Karpas-422 (cell line): ENCODE data around the gene CCL14. TPM values are rescaled to one million over a fixed set of nuclear protein-coding genes. Genes with fewer than 3 reads are reported as not detected.

Experiments used
- DNase-seq: peaks from one replicate; pipeline ENCODE4 v3.0.0-alpha.2; 2015
- H2AFZ ChIP-seq: fragments of 200-600 bp; sonication (generic); 2 replicates; pipeline ENCODE4 v1.6.1; 2014; ENCODE audit warnings: antibody characterized with exemption, low read length, mixed read lengths
- H3K27ac ChIP-seq: fragments of 200-600 bp; sonication (generic); 2 replicates; pipeline ENCODE4 v1.5.1; 2014; ENCODE audit warnings: mild to moderate bottlenecking, low read length, moderate library complexity
- H3K27me3 ChIP-seq: fragments of 200-600 bp; sonication (generic); 2 replicates; pipeline ENCODE4 v1.6.1; 2014; ENCODE audit warnings: low read length, mixed read lengths
- H3K36me3 ChIP-seq: fragments of 200-600 bp; sonication (generic); 2 replicates; pipeline ENCODE4 v1.6.1; 2014; ENCODE audit warnings: low read length, mixed read lengths; ENCODE audit not compliant: insufficient read depth
- H3K4me1 ChIP-seq: fragments of 200-600 bp; sonication (generic); 2 replicates; pipeline ENCODE4 v1.6.1; 2014; ENCODE audit warnings: mild to moderate bottlenecking, low read length, mixed read lengths
- H3K4me2 ChIP-seq: fragments of 200-600 bp; sonication (generic); 2 replicates; pipeline ENCODE4 v1.6.1; 2014; ENCODE audit warnings: low read length, low read depth, mild to moderate bottlenecking; ENCODE audit not compliant: poor library complexity, severe bottlenecking
- H3K4me3 ChIP-seq: fragments of 200-600 bp; sonication (generic); 2 replicates; pipeline ENCODE4 v1.5.1; 2014; ENCODE audit warnings: mild to moderate bottlenecking, antibody characterized with exemption, low read length, mixed read lengths
- H3K79me2 ChIP-seq: fragments of 200-600 bp; sonication (generic); 2 replicates; pipeline ENCODE4 v1.6.1; 2014; ENCODE audit warnings: mild to moderate bottlenecking, low read length, mixed read lengths
- H3K9ac ChIP-seq: fragments of 200-600 bp; sonication (generic); 2 replicates; pipeline ENCODE4 v1.6.0; 2014; ENCODE audit warnings: low read length
- H3K9me2 ChIP-seq: fragments of 200-600 bp; sonication (generic), shearing (Covaris generic); replicated peaks from 2 replicates; pipeline ENCODE4 v1.6.0; 2014; ENCODE audit warnings: mild to moderate bottlenecking, low read length, moderate library complexity; ENCODE audit not compliant: insufficient read depth
- H3K9me3 ChIP-seq: fragments of 300-700, 200-600 bp; sonication (generic); 2 replicates; pipeline ENCODE4 v1.6.1; 2014; ENCODE audit warnings: low read length, mixed read lengths
- H4K20me1 ChIP-seq: fragments of 200-600 bp; sonication (generic); 2 replicates; pipeline ENCODE4 v1.6.1; 2014; ENCODE audit warnings: mild to moderate bottlenecking, antibody characterized with exemption, low read length, low read depth; ENCODE audit not compliant: insufficient read depth
- total RNA-seq: library from RNA; depleted of rRNA; stranded (reverse); fragments of >200 nt; shearing (Covaris generic); gene quantifications from 2 replicates; pipeline ENCODE4 v1.2.3, GENCODE V29; 2014; ENCODE audit warnings: low replicate concordance

The CCL14 gene
- total RNA-seq, 1 experiment from 2014 or later: not detected

- no peak overlapping the region for H3K4me2 ChIP-seq
- H3K79me2 ChIP-seq: no peaks in the 10 kb centered on the region
- no peaks in the 10 kb centered on the region for H3K4me1 ChIP-seq
- H3K27ac ChIP-seq: no peak overlapping the region
- no peak for DNase-seq
- H3K27me3 ChIP-seq: peaks cover 3% of the 10 kb centered on the region; the same call in 1 of the 2 replicates
- no peak overlapping the region for H2AFZ ChIP-seq
- H3K36me3 ChIP-seq: no peaks in the 10 kb centered on the region
- H3K9me2 ChIP-seq: no peaks in the 10 kb centered on the region
- H3K9ac ChIP-seq: no peak overlapping the region
- no peak overlapping the region for H3K4me3 ChIP-seq
- no peaks in the 10 kb centered on the region for H3K9me3 ChIP-seq
- H4K20me1 ChIP-seq: no peaks in the 10 kb centered on the region
Measured at GRCh38 chr17:35982409-35983191, 3.9 kb downstream of the CCL14 start.

DNA sequence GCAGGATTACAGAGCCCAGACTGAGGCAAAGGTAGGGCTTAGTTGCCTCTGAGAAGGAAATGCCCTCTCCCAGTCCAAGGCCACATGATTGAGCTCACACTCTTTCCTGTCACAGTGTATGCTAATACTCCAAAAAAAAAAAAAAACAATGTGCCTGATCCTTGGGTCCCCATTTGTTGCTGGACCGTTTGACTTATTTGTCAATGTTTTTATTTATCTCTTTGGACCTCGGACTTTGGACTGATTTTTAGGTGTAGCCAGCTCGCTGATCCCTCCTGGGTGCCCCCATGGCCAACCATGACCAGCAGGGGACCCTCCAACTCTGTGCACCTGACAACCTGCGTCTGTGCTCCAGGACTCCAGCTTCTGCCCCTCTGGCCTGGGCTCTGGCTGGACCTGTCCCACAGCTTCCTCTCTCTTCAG, 4.6 kb downstream of the CCL14 start:
- H3K27ac ChIP-seq: no peak overlapping the region
- H3K9me2 ChIP-seq: no peaks in the 10 kb centered on the region
- H3K4me1 ChIP-seq: no peaks in the 10 kb centered on the region
- no peaks in the 10 kb centered on the region for H3K9me3 ChIP-seq
- DNase-seq: peak; percentile 67
- no peak overlapping the region for H2AFZ ChIP-seq
- H3K4me2 ChIP-seq: no peak overlapping the region
- no peaks in the 10 kb centered on the region for H4K20me1 ChIP-seq
- no peaks in the 10 kb centered on the region for H3K36me3 ChIP-seq
- no peak overlapping the region for H3K9ac ChIP-seq
- H3K79me2 ChIP-seq: no peaks in the 10 kb centered on the region
- no peak overlapping the region for H3K4me3 ChIP-seq
- no peaks in the 10 kb centered on the region for H3K27me3 ChIP-seq

DNA sequence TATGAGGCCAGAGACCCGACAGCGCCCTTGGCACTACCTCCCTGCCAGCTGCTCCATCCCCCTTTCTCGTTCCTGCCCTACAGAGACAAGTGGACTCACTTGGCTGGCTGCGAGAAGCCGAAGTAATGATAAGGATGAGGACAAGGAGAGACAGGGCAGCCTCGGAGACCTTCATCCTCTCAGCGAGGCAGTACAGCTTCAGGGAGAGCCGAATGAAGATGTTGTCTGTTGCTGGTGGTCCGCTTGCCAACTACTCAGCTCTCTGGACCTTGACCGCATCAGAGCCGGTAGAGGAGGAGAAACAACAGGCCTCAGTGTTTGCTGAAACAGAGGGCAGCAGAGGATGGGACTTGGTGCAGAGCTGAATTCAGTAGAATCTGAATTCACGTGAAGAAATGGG, 5.3 kb downstream of the CCL14 start, which contains the start of gene CCL16:
TSS of gene CCL16 (minus strand) at position 252 of the 400 bp plus-strand sequence. CDS start at position 175, 77 bp downstream.
- Histone ChIP-seq H3K36me3 (no peaks in the 10 kb centered on the region), H3K9me3 (no peaks in the 10 kb centered on the region), H3K4me3 (no peak within 1 kb of the TSS), H2AFZ (no peak within 1 kb of the TSS), H3K27ac (no peak within 1 kb of the TSS), H3K9me2 (no peaks in the 10 kb centered on the region), H4K20me1 (no peaks in the 10 kb centered on the region), H3K27me3 (no peaks in the 10 kb centered on the region), H3K4me1 (no peaks in the 10 kb centered on the region), H3K4me2 (no peak within 1 kb of the TSS), H3K79me2 (no peaks in the 10 kb centered on the region), H3K9ac (no peak within 1 kb of the TSS)
- DNase-seq: no peak

- no peak overlapping the region for H2AFZ ChIP-seq
- H3K79me2 ChIP-seq: no peaks in the 10 kb centered on the region
- no peaks in the 10 kb centered on the region for H4K20me1 ChIP-seq
- no peak for DNase-seq
- H3K4me1 ChIP-seq: no peaks in the 10 kb centered on the region
- no peaks in the 10 kb centered on the region for H3K9me2 ChIP-seq
- no peak overlapping the region for H3K4me3 ChIP-seq
- H3K4me2 ChIP-seq: no peak overlapping the region
- no peak overlapping the region for H3K9ac ChIP-seq
- H3K9me3 ChIP-seq: no peaks in the 10 kb centered on the region
- H3K36me3 ChIP-seq: no peaks in the 10 kb centered on the region
- H3K27ac ChIP-seq: no peak overlapping the region
- no peaks in the 10 kb centered on the region for H3K27me3 ChIP-seq
Measured at GRCh38 chr17:35978346-35978745, 8.2 kb downstream of the CCL14 start.

DNA sequence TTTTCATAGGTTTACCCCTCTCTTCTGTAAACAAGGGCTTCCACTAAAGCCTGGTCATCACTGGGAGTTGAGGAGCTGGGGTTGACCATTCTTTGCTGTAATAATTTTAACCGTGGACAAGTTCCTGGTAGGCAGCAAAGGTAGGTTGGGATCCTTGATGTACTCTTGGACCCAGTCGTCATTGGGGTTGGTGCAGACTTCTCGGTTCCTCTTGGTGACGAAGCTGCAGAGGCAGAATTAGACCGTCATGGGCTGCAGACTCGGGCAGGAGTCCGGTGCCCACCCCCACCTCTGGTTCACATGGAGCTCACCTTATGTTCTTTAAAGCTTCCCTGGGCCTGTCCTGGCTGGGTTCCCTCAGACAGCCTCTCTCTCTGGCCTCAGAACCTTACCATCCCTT, 9.0 kb downstream of the CCL14 start:
- Histone ChIP-seq H3K27ac (no peak overlapping the region), H3K4me3 (no peak overlapping the region), H3K4me2 (no peak overlapping the region), H2AFZ (no peak overlapping the region), H3K9me3 (no peaks in the 10 kb centered on the region), H3K9ac (no peak overlapping the region), H3K79me2 (no peaks in the 10 kb centered on the region), H3K27me3 (no peaks in the 10 kb centered on the region), H3K36me3 (no peaks in the 10 kb centered on the region), H3K4me1 (no peaks in the 10 kb centered on the region), H3K9me2 (no peaks in the 10 kb centered on the region), H4K20me1 (no peaks in the 10 kb centered on the region; the same call in 1 of the 2 replicates)
- no peak for DNase-seq

DNA sequence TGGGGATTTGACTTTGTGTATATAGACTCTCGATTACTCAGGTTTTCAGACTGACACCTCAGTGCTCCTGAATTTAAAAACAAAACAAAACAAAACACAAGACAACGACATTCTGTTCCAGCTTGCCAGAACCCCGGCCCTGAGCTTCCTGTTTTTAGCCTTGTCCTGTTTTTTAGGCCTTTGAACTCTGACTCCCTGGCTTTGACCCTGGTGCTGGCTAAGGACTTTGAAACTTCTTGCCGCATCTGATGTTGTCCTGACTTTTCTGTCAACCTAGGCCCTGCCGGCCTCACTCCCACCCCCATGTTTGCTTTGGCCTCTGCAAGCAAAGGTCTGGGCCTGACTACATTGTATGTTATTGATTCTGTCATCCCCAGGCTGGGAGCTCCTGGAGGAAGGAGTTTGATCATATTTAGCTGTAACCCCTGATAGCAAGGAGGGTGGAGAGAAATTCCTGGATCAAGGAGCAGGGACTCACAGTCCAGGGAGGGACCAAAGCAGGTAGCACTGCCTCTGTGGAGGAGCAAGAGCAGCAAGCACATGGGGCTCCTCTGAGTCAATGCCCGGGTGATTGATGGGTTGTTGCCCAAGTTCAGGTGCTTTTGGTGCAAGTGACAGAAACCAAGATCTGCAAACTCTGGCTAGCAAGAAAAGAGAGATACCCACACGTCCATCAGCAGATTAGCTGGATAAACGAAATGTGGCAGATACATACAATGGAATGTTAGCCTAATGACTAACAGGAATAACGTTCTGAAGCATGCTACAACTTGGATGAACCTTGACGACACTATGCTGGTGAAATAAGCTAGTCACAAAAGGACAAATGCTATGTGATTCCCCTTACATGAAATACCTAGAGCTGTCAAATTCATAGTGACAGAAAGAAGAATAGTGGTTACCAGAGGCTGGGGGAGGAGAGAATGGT, 12.9 kb downstream of the CCL14 start:
- no peak overlapping the region for H2AFZ ChIP-seq
- no peaks in the 10 kb centered on the region for H3K36me3 ChIP-seq
- H3K4me3 ChIP-seq: no peak overlapping the region
- peaks cover 4% of the 10 kb centered on the region; the same call in 1 of the 2 replicates for H4K20me1 ChIP-seq
- H3K4me2 ChIP-seq: no peak overlapping the region
- H3K9me3 ChIP-seq: no peaks in the 10 kb centered on the region
- no peak overlapping the region for H3K27ac ChIP-seq
- H3K4me1 ChIP-seq: no peaks in the 10 kb centered on the region
- no peaks in the 10 kb centered on the region for H3K27me3 ChIP-seq
- H3K79me2 ChIP-seq: no peaks in the 10 kb centered on the region
- no peaks in the 10 kb centered on the region for H3K9me2 ChIP-seq
- DNase-seq: no peak
- no peak overlapping the region for H3K9ac ChIP-seq

GRCh38 chr17:35972945-35973332, 13.6 kb downstream of the CCL14 start:
- Histone ChIP-seq H3K36me3 (no peaks in the 10 kb centered on the region), H3K4me3 (no peak overlapping the region), H4K20me1 (peaks cover 4% of the 10 kb centered on the region; the same call in 1 of the 2 replicates), H3K9ac (no peak overlapping the region), H3K9me3 (no peaks in the 10 kb centered on the region), H3K27ac (no peak overlapping the region), H3K79me2 (no peaks in the 10 kb centered on the region), H3K4me2 (no peak overlapping the region), H3K9me2 (no peaks in the 10 kb centered on the region), H3K27me3 (no peaks in the 10 kb centered on the region), H3K4me1 (no peaks in the 10 kb centered on the region), H2AFZ (no peak overlapping the region)
- DNase-seq: no peak

DNA sequence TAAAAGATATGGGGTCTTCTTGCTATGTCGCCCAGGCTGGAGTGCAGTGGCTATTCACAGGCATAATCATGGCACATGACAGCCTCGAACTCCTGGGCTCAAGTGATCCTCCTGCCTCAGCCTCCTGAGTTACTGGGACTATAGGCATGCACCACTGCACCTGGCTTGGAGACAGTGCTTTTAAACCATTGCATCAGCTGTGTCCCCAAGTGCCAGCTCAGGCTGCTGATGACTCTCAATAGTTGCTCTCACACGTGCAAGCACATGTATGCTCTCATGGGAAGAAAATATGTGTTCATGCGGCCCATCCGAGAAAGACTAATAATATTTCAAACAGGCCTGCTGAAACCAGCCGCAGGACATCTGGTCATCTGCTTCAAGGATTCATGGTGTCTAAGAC, 14.0 kb downstream of the CCL14 start:
- Histone ChIP-seq H2AFZ (no peak overlapping the region), H3K4me1 (no peaks in the 10 kb centered on the region), H3K79me2 (no peaks in the 10 kb centered on the region), H3K27me3 (no peaks in the 10 kb centered on the region), H3K27ac (no peak overlapping the region), H3K9ac (no peak overlapping the region), H4K20me1 (peaks cover 4% of the 10 kb centered on the region; the same call in 1 of the 2 replicates), H3K9me2 (no peaks in the 10 kb centered on the region), H3K4me3 (no peak overlapping the region), H3K36me3 (no peaks in the 10 kb centered on the region), H3K9me3 (no peaks in the 10 kb centered on the region), H3K4me2 (no peak overlapping the region)
- no peak for DNase-seq
